WTC11 (cell line): ENCODE data around the gene BAIAP2. TPM values are rescaled to one million over a fixed set of nuclear protein-coding genes. Genes with fewer than 3 reads are reported as not detected.
A peak's percentile ranks its signal among the peaks of the same experiment; 100 is the strongest.

Source experiments
- ATAC-seq: fragments of 200-7000 bp; cut with Tn5 transposase; 2 replicates; pipeline ENCODE4 v1.10.0; 2021; ENCODE audit warnings: mild to moderate bottlenecking, moderate library complexity
- CTCF ChIA-PET: fragments of 300-600 bp; sonication (Branson Sonifier 250); formaldehyde crosslinking; loops from one replicate; lab custom pipeline; 2021; ENCODE audit warnings: antibody characterized with exemption; lab: Charles Lee
- POLR2A ChIA-PET: fragments of 350-600 bp; sonication (Branson Sonifier 250); formaldehyde crosslinking; loops from one replicate; lab custom pipeline; 2021; ENCODE audit warnings: antibody characterized with exemption; lab: Charles Lee
- DNase-seq: peaks from one replicate; pipeline ENCODE4 v3.0.0; 2021; ENCODE audit warnings: low spot score
- H3K27ac Mint-ChIP-seq: 2 replicates; pipeline ENCODE4 v1.8.0; 2021; ENCODE audit warnings: mixed read lengths
- H3K27me3 Mint-ChIP-seq: 2 replicates; pipeline ENCODE4 v1.8.0; 2021; ENCODE audit warnings: low read depth, mild to moderate bottlenecking, moderate library complexity, mixed read lengths
- H3K36me3 Mint-ChIP-seq: 2 replicates; pipeline ENCODE4 v1.8.0; 2021; ENCODE audit warnings: mixed read lengths
- H3K4me1 Mint-ChIP-seq: 2 replicates; pipeline ENCODE4 v1.8.0; 2022; ENCODE audit warnings: mixed read lengths
- H3K4me3 Mint-ChIP-seq: 2 replicates; pipeline ENCODE4 v1.8.0; 2021; ENCODE audit warnings: mild to moderate bottlenecking, moderate library complexity, mixed read lengths
- H3K9me3 Mint-ChIP-seq: 2 replicates; pipeline ENCODE4 v1.8.0; 2021; ENCODE audit warnings: mixed read lengths
- CDX4 ChIP-seq: fragments of 250-450 bp; sonication (Bioruptor Pico); IDR thresholded peaks from 2 replicates; pipeline ENCODE4 v1.9.0; 2021; ENCODE audit warnings: moderate library complexity, mild to moderate bottlenecking, inconsistent platforms, borderline replicate concordance
- ELF4 ChIP-seq: sonication (generic); formaldehyde crosslinking; IDR thresholded peaks from 2 replicates; pipeline ENCODE4 v1.8.1; 2022; ENCODE audit warnings: low read depth, mild to moderate bottlenecking, moderate library complexity, missing genetic modification reagents
- GABPB1 ChIP-seq: sonication (generic); formaldehyde crosslinking; IDR thresholded peaks from 2 replicates; pipeline ENCODE4 v1.8.1; 2023; ENCODE audit warnings: mild to moderate bottlenecking, missing genetic modification reagents
- IRF1 ChIP-seq: sonication (generic); formaldehyde crosslinking; IDR thresholded peaks from 2 replicates; pipeline ENCODE4 v1.8.0; 2023; ENCODE audit warnings: missing genetic modification reagents
- JAZF1 ChIP-seq: fragments of 250-450 bp; sonication (Bioruptor Pico); IDR thresholded peaks from 2 replicates; pipeline ENCODE4 v1.9.0; 2021; ENCODE audit warnings: moderate library complexity, mild to moderate bottlenecking, inconsistent platforms
- MXD4 ChIP-seq: fragments of 250-450 bp; sonication (Bioruptor Pico); IDR thresholded peaks from 2 replicates; pipeline ENCODE4 v1.8.0; 2021; ENCODE audit warnings: mild to moderate bottlenecking, moderate library complexity, borderline replicate concordance
- NFATC4 ChIP-seq: fragments of 250-450 bp; sonication (Bioruptor Pico); IDR thresholded peaks from 2 replicates; pipeline ENCODE4 v1.9.0; 2021; ENCODE audit warnings: mild to moderate bottlenecking
- NFYB ChIP-seq: sonication (generic); formaldehyde crosslinking; conservative IDR thresholded peaks from 2 replicates; pipeline ENCODE4 v1.8.0; 2022; ENCODE audit warnings: low read depth, missing genetic modification reagents
- NR2C2 ChIP-seq: sonication (generic); formaldehyde crosslinking; IDR thresholded peaks from 2 replicates; pipeline ENCODE4 v1.8.0; 2022; ENCODE audit warnings: mild to moderate bottlenecking, missing genetic modification reagents
- NR3C1 ChIP-seq: sonication (generic); formaldehyde crosslinking; conservative IDR thresholded peaks from 2 replicates; pipeline ENCODE4 v1.8.1; 2023; ENCODE audit warnings: low read depth, mild to moderate bottlenecking, missing genetic modification reagents
- PREB ChIP-seq: sonication (generic); formaldehyde crosslinking; IDR thresholded peaks from 2 replicates; pipeline ENCODE4 v1.8.1; 2022; ENCODE audit warnings: mild to moderate bottlenecking, missing genetic modification reagents, moderate library complexity, borderline replicate concordance
- PRRX2 ChIP-seq: fragments of 250-450 bp; sonication (Bioruptor Pico); IDR thresholded peaks from 2 replicates; pipeline ENCODE4 v1.8.0; 2021; ENCODE audit warnings: mild to moderate bottlenecking
- SOX15 ChIP-seq: fragments of 250-450 bp; sonication (Bioruptor Pico); IDR thresholded peaks from 2 replicates; pipeline ENCODE4 v1.9.0; 2021; ENCODE audit warnings: mild to moderate bottlenecking
- TP53 ChIP-seq: sonication (generic); formaldehyde crosslinking; IDR thresholded peaks from 2 replicates; pipeline ENCODE4 v1.8.1; 2023; ENCODE audit warnings: mild to moderate bottlenecking, missing genetic modification reagents
- USF2 ChIP-seq: sonication (generic); formaldehyde crosslinking; IDR thresholded peaks from 2 replicates; pipeline ENCODE4 v1.8.1; 2023; ENCODE audit warnings: mild to moderate bottlenecking, missing genetic modification reagents, moderate library complexity
- ZMAT4 ChIP-seq: fragments of 250-450 bp; sonication (Bioruptor Pico); IDR thresholded peaks from 2 replicates; pipeline ENCODE4 v1.9.0; 2021; ENCODE audit warnings: mild to moderate bottlenecking
- ZNF263 ChIP-seq: sonication (generic); formaldehyde crosslinking; IDR thresholded peaks from 2 replicates; pipeline ENCODE4 v1.8.1; 2022; ENCODE audit warnings: low read depth, mild to moderate bottlenecking, moderate library complexity, missing genetic modification reagents
- ZNF396 ChIP-seq: fragments of 250-450 bp; sonication (Bioruptor Pico); IDR thresholded peaks from 2 replicates; pipeline ENCODE4 v1.8.0; 2021; ENCODE audit warnings: mild to moderate bottlenecking, moderate library complexity, borderline replicate concordance
- ZNF416 ChIP-seq: fragments of 250-450 bp; sonication (Bioruptor Pico); IDR thresholded peaks from 2 replicates; pipeline ENCODE4 v1.9.0; 2021; ENCODE audit warnings: mild to moderate bottlenecking, inconsistent platforms
- ZNF671 ChIP-seq: fragments of 250-450 bp; sonication (Bioruptor Pico); IDR thresholded peaks from 2 replicates; pipeline ENCODE4 v1.8.0; 2021; ENCODE audit warnings: mild to moderate bottlenecking
- total RNA-seq: library from RNA; stranded (reverse); gene quantifications from 3 replicates; pipeline ENCODE4 v1.2.3, GENCODE V29; 2021
- TF ChIP-seq, protein P1 (sequence below): fragments of 250-450 bp; sonication (Bioruptor Pico); IDR thresholded peaks from 2 replicates; pipeline ENCODE4 v2.1.2; 2022; ENCODE audit warnings: mild to moderate bottlenecking, moderate library complexity
- TF ChIP-seq, protein P2 (sequence below): sonication (generic); formaldehyde crosslinking; IDR thresholded peaks from 2 replicates; pipeline ENCODE4 v1.8.1; 2023; ENCODE audit warnings: mild to moderate bottlenecking, moderate library complexity, missing genetic modification reagents

BAIAP2 gene
- total RNA-seq, 1 experiment from 2014 or later = 20.7 TPM

DNA sequence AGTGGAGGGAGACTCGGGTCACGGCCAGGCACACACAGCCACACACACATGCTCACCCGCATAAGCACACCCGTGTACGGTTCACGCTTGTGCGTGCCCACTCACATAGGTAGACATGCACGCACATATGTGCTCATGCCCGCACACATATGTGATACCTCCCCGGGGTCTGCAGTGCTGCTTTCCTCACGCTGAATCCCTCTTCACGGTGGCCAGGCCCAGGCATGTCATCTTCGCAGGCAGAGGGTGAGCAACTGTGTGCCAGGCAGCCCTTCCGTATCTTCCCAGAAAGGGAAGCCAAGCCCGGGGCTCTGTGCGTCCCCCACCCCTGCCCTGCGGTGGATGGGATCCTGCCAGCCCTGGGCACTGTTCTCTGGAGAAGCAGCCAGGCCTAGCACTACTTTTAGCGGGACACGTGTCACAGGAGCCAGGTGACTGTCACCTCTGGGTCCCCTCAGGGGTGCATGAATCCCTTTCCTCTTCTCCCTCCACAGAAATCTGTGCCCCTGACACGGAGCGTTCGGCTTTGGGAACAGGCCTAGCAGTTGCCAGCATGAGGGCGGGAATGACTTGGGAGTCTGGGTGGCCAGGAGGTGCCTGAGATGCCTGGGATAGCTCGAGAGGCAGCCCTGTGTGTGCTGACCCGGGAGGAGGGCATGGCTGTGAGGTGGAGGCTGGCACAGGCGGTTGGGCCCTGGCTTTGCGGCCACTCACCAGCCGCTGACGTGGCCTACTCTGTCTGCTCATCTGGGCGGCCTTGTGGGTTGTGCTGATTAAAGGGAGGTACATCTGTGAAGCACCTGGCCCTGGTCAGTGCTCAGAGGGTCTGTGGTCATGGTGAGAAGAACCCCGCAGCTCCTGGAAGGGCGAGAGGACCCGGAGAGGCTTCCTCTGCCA, 47.5 kb downstream of the BAIAP2 start:
- DNase-seq = no peak
- Mint-ChIP-seq H3K27ac (no peak overlapping the region; the same call in 1 of the 2 replicates), H3K9me3 (no peaks in the 10 kb centered on the region), H3K4me3 (no peak overlapping the region), H3K4me1 (no peaks in the 10 kb centered on the region), H3K36me3 (no peaks in the 10 kb centered on the region), H3K27me3 (no peaks in the 10 kb centered on the region)
- no peak for TF ChIP-seq MXD4
- no peak for TF ChIP-seq PRRX2 (CRISPR knock-in tag)
- TF ChIP-seq ZNF263 = no peak
- TF ChIP-seq NFYB = no peak
- no peak for TF ChIP-seq IRF1 (CRISPR knock-in tag)
- TF ChIP-seq SOX15 (CRISPR knock-in tag) = no peak
- TF ChIP-seq USF2 (CRISPR knock-in tag) = no peak
- no peak for TF ChIP-seq ZNF416 (CRISPR knock-in tag)
- no peak for TF ChIP-seq ZNF396 (CRISPR knock-in tag)
- TF ChIP-seq NFATC4 (CRISPR knock-in tag) = no peak
- TF ChIP-seq, protein P1, sequence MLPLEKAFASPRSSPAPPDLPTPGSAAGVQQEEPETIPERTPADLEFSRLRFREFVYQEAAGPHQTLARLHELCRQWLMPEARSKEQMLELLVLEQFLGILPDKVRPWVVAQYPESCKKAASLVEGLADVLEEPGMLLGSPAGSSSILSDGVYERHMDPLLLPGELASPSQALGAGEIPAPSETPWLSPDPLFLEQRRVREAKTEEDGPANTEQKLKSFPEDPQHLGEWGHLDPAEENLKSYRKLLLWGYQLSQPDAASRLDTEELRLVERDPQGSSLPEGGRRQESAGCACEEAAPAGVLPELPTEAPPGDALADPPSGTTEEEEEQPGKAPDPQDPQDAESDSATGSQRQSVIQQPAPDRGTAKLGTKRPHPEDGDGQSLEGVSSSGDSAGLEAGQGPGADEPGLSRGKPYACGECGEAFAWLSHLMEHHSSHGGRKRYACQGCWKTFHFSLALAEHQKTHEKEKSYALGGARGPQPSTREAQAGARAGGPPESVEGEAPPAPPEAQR (CRISPR knock-in tag) = no peak
- no peak for TF ChIP-seq ELF4 (CRISPR knock-in tag)
- TF ChIP-seq, protein P2, sequence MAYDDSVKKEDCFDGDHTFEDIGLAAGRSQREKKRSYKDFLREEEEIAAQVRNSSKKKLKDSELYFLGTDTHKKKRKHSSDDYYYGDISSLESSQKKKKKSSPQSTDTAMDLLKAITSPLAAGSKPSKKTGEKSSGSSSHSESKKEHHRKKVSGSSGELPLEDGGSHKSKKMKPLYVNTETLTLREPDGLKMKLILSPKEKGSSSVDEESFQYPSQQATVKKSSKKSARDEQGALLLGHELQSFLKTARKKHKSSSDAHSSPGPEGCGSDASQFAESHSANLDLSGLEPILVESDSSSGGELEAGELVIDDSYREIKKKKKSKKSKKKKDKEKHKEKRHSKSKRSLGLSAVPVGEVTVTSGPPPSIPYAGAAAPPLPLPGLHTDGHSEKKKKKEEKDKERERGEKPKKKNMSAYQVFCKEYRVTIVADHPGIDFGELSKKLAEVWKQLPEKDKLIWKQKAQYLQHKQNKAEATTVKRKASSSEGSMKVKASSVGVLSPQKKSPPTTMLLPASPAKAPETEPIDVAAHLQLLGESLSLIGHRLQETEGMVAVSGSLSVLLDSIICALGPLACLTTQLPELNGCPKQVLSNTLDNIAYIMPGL (CRISPR knock-in tag) = no peak
- TF ChIP-seq NR2C2 (CRISPR knock-in tag) = no peak
- no peak for TF ChIP-seq TP53
- TF ChIP-seq ZMAT4 (CRISPR knock-in tag) = no peak
- CTCF ChIA-PET = interaction anchor here (1.2 kb wide), 1 partner anchor 15 kb away, joined by 6 read pairs; no protein-coding TSS in a partner anchor
- POLR2A ChIA-PET = no interaction called here
- no peak for ATAC-seq

- CTCF ChIA-PET = interaction anchor here (1.2 kb wide), 1 partner anchor 14 kb away, joined by 6 read pairs; no protein-coding TSS in a partner anchor
- Mint-ChIP-seq H3K9me3 (no peaks in the 10 kb centered on the region), H3K27ac (no peak overlapping the region; the same call in 1 of the 2 replicates), H3K36me3 (no peaks in the 10 kb centered on the region), H3K27me3 (no peaks in the 10 kb centered on the region), H3K4me3 (no peak overlapping the region), H3K4me1 (no peaks in the 10 kb centered on the region)
- TF ChIP-seq GABPB1 (CRISPR knock-in tag) (peak; percentile 78), ZNF671 (no peak), ELF4 (CRISPR knock-in tag) (no peak), PREB (no peak), NFATC4 (CRISPR knock-in tag) (no peak), NR3C1 (CRISPR knock-in tag) (no peak), CDX4 (CRISPR knock-in tag) (no peak), JAZF1 (CRISPR knock-in tag) (no peak)
- no peak for DNase-seq
- ATAC-seq = no peak
- POLR2A ChIA-PET = no interaction called here
Observed at GRCh38 chr17:81083125-81083765, 48.3 kb downstream of the BAIAP2 start.
